BLaER1 (cell line): ENCODE results near the gene MNAT1.

ENCODE experiments used
- H3K27ac ChIP-seq: shearing (Covaris generic); formaldehyde crosslinking; 2 replicates; pipeline ENCODE4 v1.8.1; 2022
- H3K27me3 ChIP-seq: shearing (Covaris generic); formaldehyde crosslinking; 2 replicates; pipeline ENCODE4 v1.8.1; 2022
- H3K36me3 ChIP-seq: shearing (Covaris generic); formaldehyde crosslinking; 2 replicates; pipeline ENCODE4 v1.8.1; 2022
- H3K4me1 ChIP-seq: shearing (Covaris generic); formaldehyde crosslinking; 2 replicates; pipeline ENCODE4 v1.8.1; 2022
- H3K4me2 ChIP-seq: shearing (Covaris generic); formaldehyde crosslinking; 2 replicates; pipeline ENCODE4 v1.8.1; 2022
- H3K4me3 ChIP-seq: shearing (Covaris generic); formaldehyde crosslinking; 2 replicates; pipeline ENCODE4 v1.8.1; 2022
- H3K9ac ChIP-seq: shearing (Covaris generic); formaldehyde crosslinking; 2 replicates; pipeline ENCODE4 v1.8.1; 2022
- H3K9me3 ChIP-seq: shearing (Covaris generic); formaldehyde crosslinking; 2 replicates; pipeline ENCODE4 v1.8.1; 2022
- H4K20me1 ChIP-seq: shearing (Covaris generic); formaldehyde crosslinking; 2 replicates; pipeline ENCODE4 v1.8.1; 2022
- Cebpa-rat ChIP-seq: shearing (Covaris generic); IDR thresholded peaks from 2 replicates; pipeline ENCODE4 v1.8.1; 2022

The MNAT1 gene

GRCh38 chr14:60736494-60736893, 1.9 kb downstream of the MNAT1 start:
- Histone ChIP-seq H3K4me1 (peaks cover 21% of the 10 kb centered on the region), H3K9me3 (no peaks in the 10 kb centered on the region), H3K36me3 (no peaks in the 10 kb centered on the region), H3K4me3 (no peak overlapping the region), H3K27me3 (no peaks in the 10 kb centered on the region), H3K27ac (no peak overlapping the region), H3K9ac (no peak overlapping the region), H4K20me1 (peaks cover 49% of the 10 kb centered on the region), H3K4me2 (peak overlapping the region; percentile 93)
- TF ChIP-seq Cebpa-rat = no peak

DNA sequence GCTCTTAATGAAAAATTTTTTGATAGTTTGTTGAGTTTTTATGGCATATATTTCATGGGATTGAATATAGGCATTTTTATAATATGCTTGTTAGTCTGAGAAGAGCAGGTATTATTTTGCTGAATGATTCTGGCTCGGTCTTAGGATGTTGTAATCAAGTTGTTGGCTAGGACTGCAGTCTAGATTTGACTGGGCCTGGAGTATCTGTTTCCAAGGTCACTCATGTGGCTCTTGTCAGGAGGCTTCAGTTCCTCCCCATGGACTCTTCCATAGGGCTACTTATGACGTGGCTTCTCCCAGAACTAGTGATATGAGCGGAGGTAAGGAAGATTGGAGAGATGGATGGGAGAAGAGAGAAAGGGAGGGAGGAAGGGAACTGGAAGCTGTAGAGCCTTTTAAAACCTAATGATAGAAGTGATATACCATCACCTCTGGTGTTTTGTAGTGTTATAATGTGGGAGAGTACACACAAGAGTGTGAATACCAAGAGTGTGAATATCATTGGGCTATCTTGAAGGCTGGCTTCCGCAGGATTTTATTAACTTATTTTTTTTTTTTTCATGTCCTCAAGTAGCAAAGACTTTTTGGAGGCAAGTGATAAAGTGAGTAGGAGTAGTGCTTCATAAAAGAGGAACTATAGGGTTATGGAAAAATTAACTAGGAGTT, 4.4 kb downstream of the MNAT1 start:
- Histone ChIP-seq H3K9ac (no peak overlapping the region), H3K9me3 (peaks cover 10% of the 10 kb centered on the region), H4K20me1 (peaks cover 73% of the 10 kb centered on the region), H3K27me3 (no peaks in the 10 kb centered on the region), H3K4me1 (peaks cover 21% of the 10 kb centered on the region), H3K27ac (no peak overlapping the region), H3K4me3 (no peak overlapping the region), H3K36me3 (peaks cover 5% of the 10 kb centered on the region; the same call in 1 of the 2 replicates), H3K4me2 (no peak overlapping the region)
- TF ChIP-seq Cebpa-rat = no peak

GRCh38 chr14:60744566-60744965, 10.0 kb downstream of the MNAT1 start:
- Histone ChIP-seq H3K9me3 (peaks cover 24% of the 10 kb centered on the region), H4K20me1 (peaks cover 95% of the 10 kb centered on the region), H3K36me3 (peaks cover 7% of the 10 kb centered on the region; the same call in 1 of the 2 replicates), H3K4me3 (no peak overlapping the region), H3K9ac (no peak overlapping the region), H3K27ac (no peak overlapping the region), H3K4me2 (no peak overlapping the region), H3K4me1 (no peaks in the 10 kb centered on the region), H3K27me3 (no peaks in the 10 kb centered on the region)
- TF ChIP-seq Cebpa-rat = no peak

- no peak overlapping the region for H3K4me3 ChIP-seq
- no peaks in the 10 kb centered on the region for H3K27me3 ChIP-seq
- H3K36me3 ChIP-seq = no peaks in the 10 kb centered on the region
- peaks cover 99% of the 10 kb centered on the region for H4K20me1 ChIP-seq
- H3K4me1 ChIP-seq = peaks cover 49% of the 10 kb centered on the region
- H3K27ac ChIP-seq = no peak overlapping the region; the same call in 1 of the 2 replicates
- no peak overlapping the region for H3K9ac ChIP-seq
- peak overlapping the region; percentile 72 for H3K4me2 ChIP-seq
- H3K9me3 ChIP-seq = no peaks in the 10 kb centered on the region
- peak; percentile 87 for TF ChIP-seq Cebpa-rat
Measured at GRCh38 chr14:60753264-60754119, 18.9 kb downstream of the MNAT1 start.

DNA sequence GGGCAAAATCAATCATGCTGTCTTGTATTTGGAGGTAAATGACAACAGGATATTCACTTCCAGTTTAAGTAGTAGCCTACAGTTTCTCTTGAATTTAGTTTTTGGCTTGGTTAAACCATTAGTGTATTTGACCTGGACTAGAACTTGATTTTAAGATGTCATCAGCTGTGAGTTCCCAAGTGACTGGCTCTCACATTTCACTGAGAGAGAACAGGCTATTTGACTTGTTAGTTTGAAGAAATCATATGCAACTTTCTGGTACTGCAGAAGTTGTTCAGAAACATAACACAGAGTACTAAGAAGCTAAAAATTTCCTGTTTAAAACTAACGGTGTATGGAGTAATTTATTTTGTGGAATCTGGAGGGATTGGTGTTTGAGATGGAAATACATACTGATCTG, 22.3 kb downstream of the MNAT1 start:
- Histone ChIP-seq H3K9me3 (no peaks in the 10 kb centered on the region), H3K4me1 (peaks cover 54% of the 10 kb centered on the region), H4K20me1 (peaks cover 99% of the 10 kb centered on the region), H3K27me3 (no peaks in the 10 kb centered on the region), H3K27ac (no peak overlapping the region), H3K4me3 (no peak overlapping the region), H3K4me2 (0 out of 2 replicates have a peak overlapping the region, but pooled peaks have one; percentile 69), H3K36me3 (no peaks in the 10 kb centered on the region), H3K9ac (no peak overlapping the region)
- no peak for TF ChIP-seq Cebpa-rat

DNA sequence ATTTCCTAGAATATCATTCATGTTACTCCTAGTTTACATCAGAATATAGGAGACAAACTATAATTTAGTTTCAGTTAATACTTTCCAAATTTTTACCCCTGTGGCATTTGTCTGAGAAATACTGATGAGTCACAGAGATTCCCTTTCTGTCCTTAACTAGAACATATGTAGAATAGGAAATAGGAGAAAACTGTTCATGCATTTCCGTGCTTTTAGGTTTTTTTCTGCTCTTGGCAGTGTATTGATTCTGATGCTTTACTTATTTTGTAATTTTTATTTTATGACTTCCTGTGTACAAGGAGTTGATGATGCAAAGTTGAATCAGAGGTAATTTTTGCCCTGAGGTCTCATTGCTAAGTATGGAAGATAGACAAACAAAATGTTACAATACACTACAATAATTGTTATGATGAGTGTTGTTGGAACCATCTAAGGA, 23.0 kb downstream of the MNAT1 start:
- peaks cover 47% of the 10 kb centered on the region for H3K4me1 ChIP-seq
- H3K9ac ChIP-seq = no peak overlapping the region
- no peaks in the 10 kb centered on the region for H3K27me3 ChIP-seq
- no peaks in the 10 kb centered on the region for H3K36me3 ChIP-seq
- no peaks in the 10 kb centered on the region for H3K9me3 ChIP-seq
- TF ChIP-seq Cebpa-rat = no peak
- no peak overlapping the region for H3K4me3 ChIP-seq
- no peak overlapping the region for H3K27ac ChIP-seq
- peaks cover 97% of the 10 kb centered on the region for H4K20me1 ChIP-seq
- H3K4me2 ChIP-seq = peak overlapping the region; percentile 69

DNA sequence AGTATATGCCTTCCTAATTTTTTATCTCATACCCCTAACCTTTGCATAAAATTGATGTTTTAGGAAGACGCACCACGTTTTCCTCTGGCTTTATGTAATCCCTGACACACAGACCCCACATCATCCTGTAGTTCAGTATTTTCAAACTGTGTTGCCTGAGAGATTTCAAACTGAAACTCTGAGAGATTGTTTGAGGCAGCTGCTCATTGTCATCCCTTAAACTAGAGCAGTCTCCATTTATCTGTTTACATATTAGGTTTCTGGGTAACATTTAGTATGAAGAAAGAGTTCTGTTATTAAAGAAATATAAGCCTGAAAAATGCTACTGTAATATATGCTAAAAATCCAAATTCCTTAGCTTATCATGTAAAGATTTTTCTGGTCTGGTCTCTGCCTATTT, 24.3 kb downstream of the MNAT1 start:
- Histone ChIP-seq H3K27ac (no peak overlapping the region), H3K4me2 (peak overlapping the region; percentile 69), H3K36me3 (no peaks in the 10 kb centered on the region), H3K4me3 (no peak overlapping the region), H4K20me1 (peaks cover 96% of the 10 kb centered on the region), H3K4me1 (peaks cover 34% of the 10 kb centered on the region), H3K27me3 (no peaks in the 10 kb centered on the region), H3K9ac (no peak overlapping the region), H3K9me3 (no peaks in the 10 kb centered on the region)
- TF ChIP-seq Cebpa-rat = no peak

DNA sequence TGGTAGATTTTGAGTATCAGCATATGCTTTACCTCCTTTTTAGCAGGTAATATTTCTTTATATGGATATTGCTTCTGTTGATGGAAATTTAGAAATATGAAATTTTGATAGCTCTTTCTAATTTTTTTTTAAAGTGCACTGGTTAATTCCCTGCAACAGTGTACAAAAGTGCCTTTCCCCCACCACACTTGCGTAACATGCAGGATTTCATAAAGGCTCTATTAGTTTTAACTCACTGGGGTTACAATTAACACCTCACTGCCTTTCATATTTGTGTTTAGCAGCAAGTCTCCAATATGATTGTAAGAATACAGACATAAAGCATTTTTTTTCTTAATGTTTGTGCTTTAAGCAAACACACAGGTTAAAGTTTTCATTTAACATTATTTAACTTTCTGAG, 25.6 kb downstream of the MNAT1 start:
- H3K4me3 ChIP-seq = no peak overlapping the region

DNA sequence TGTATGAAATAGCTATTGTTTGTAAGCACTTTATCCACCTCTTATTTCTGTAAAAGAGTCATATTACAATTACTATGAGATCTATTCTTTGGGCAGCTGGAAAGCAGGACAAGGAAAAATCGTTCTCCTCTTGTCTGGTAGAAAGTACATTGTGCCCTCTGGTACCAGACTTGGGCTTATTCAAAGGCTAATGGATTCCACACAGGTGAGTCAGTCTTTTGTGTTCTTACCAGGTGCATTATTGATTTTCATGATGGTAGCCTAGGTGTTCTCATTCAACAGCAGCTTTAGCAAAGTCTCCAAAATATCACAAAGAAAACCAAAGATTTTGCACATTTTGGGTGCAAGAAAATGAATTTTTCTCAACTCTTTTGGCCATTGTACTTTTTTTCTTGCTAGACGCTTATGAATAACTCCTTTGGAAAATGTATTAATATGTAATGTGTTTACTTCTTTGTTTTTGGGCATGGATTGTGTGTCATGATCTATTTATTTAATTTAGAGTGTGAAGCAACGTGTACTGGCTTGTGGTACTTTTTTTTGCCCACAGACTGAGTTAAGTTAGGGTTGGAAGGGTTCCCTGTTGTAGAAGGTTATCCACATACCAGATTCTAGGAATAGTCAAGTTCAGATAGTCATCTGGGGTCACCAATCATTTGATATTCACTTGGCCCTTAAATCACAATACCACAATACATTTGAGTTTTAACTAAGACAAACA, 26.2 kb downstream of the MNAT1 start:
- no peaks in the 10 kb centered on the region for H3K9me3 ChIP-seq
- H3K4me1 ChIP-seq = peaks cover 22% of the 10 kb centered on the region
- no peak overlapping the region for H3K27ac ChIP-seq
- peaks cover 89% of the 10 kb centered on the region for H4K20me1 ChIP-seq
- H3K9ac ChIP-seq = no peak overlapping the region
- no peak overlapping the region for H3K4me2 ChIP-seq
- H3K36me3 ChIP-seq = no peaks in the 10 kb centered on the region
- no peaks in the 10 kb centered on the region for H3K27me3 ChIP-seq
- no peak overlapping the region for H3K4me3 ChIP-seq
- no peak for TF ChIP-seq Cebpa-rat

More for the DNA sequence above, 25.6 kb downstream of the MNAT1 start:
- H3K9me3 ChIP-seq = no peaks in the 10 kb centered on the region
- H4K20me1 ChIP-seq = peaks cover 95% of the 10 kb centered on the region
- no peak overlapping the region for H3K27ac ChIP-seq
- H3K27me3 ChIP-seq = no peaks in the 10 kb centered on the region
- peaks cover 22% of the 10 kb centered on the region for H3K4me1 ChIP-seq
- H3K4me2 ChIP-seq = no peak overlapping the region
- no peak overlapping the region for H3K9ac ChIP-seq
- H3K36me3 ChIP-seq = no peaks in the 10 kb centered on the region
- no peak for TF ChIP-seq Cebpa-rat
